Measurements from ENCODE around the gene CLDN12. TPM values are rescaled to one million over a fixed set of nuclear protein-coding genes. Genes with fewer than 3 reads are reported as not detected.

CLDN12 gene
- total RNA-seq, 1 donor = 49.2 TPM

GRCh38 chr7:90409667-90410066 is 6.4 kb downstream of the CLDN12 start:
- H3K4me3 ChIP-seq (ENCODE audit: low read depth, low read length) = no peak overlapping the region
- DNase-seq (ENCODE audit: low read depth) = no peak
- TF ChIP-seq CTCF (IDR thresholded peaks at IDR 0.05; ENCODE audit: insufficient read depth, low read depth, low read length) = no peak

GRCh38 chr7:90411510-90411909 is 8.2 kb downstream of the CLDN12 start:
- no peak for TF ChIP-seq CTCF (IDR thresholded peaks at IDR 0.05; ENCODE audit: insufficient read depth, low read depth, low read length)
- DNase-seq (ENCODE audit: low read depth) = no peak
- no peak overlapping the region for H3K4me3 ChIP-seq (ENCODE audit: low read depth, low read length)

- H3K4me3 ChIP-seq (ENCODE audit: low read depth, low read length) = no peak overlapping the region
- TF ChIP-seq CTCF (IDR thresholded peaks at IDR 0.05; ENCODE audit: insufficient read depth, low read depth, low read length) = peak; percentile 17
- no peak for DNase-seq (ENCODE audit: low read depth)
Observed at GRCh38 chr7:90412458-90413184, 9.4 kb downstream of the CLDN12 start.

GRCh38 chr7:90413185-90413528 is 9.9 kb downstream of the CLDN12 start:
- no peak for TF ChIP-seq CTCF (IDR thresholded peaks at IDR 0.05; ENCODE audit: insufficient read depth, low read depth, low read length)
- DNase-seq (ENCODE audit: low read depth) = no peak
- H3K4me3 ChIP-seq (ENCODE audit: low read depth, low read length) = no peak overlapping the region

GRCh38 chr7:90421651-90422050 is 18.4 kb downstream of the CLDN12 start:
- H3K4me3 ChIP-seq (ENCODE audit: low read depth, low read length) = no peak overlapping the region
- no peak for TF ChIP-seq CTCF (IDR thresholded peaks at IDR 0.05; ENCODE audit: insufficient read depth, low read depth, low read length)
- no peak for DNase-seq (ENCODE audit: low read depth)

- no peak for DNase-seq (ENCODE audit: low read depth)
- TF ChIP-seq CTCF (IDR thresholded peaks at IDR 0.05; ENCODE audit: insufficient read depth, low read depth, low read length) = no peak
- no peak overlapping the region for H3K4me3 ChIP-seq (ENCODE audit: low read depth, low read length)
Observed at GRCh38 chr7:90424720-90425119, 21.5 kb downstream of the CLDN12 start.

GRCh38 chr7:90425376-90425775 is 22.1 kb downstream of the CLDN12 start:
- TF ChIP-seq CTCF (IDR thresholded peaks at IDR 0.05; ENCODE audit: insufficient read depth, low read depth, low read length) = no peak
- H3K4me3 ChIP-seq (ENCODE audit: low read depth, low read length) = no peak overlapping the region
- DNase-seq (ENCODE audit: low read depth) = no peak

Data from fibroblast of villous mesenchyme (primary cell).